SK-N-SH treated with all-trans-retinoic acid at 6 μM for 48 hours (cell line): ENCODE data around the gene COMMD10.

Experiments used
- ATAC-seq: fragments of 200-7000 bp; cut with Tn5 transposase; 3 replicates; pipeline ENCODE4 v1.9.1; 2020; ENCODE audit warnings: mild to moderate bottlenecking, moderate library complexity
- BACH2 ChIP-seq: fragments of 250-450 bp; sonication (Bioruptor Pico); IDR thresholded peaks from 2 replicates; pipeline ENCODE4 v1.9.0; 2021; ENCODE audit warnings: mild to moderate bottlenecking, borderline replicate concordance
- CSRNP3 ChIP-seq: fragments of 250-450 bp; sonication (Bioruptor Pico); IDR thresholded peaks from 2 replicates; pipeline ENCODE4 v1.5.1; 2021; ENCODE audit warnings: mild to moderate bottlenecking, moderate library complexity
- ESRRG ChIP-seq: fragments of 250-450 bp; sonication (Bioruptor Pico); IDR thresholded peaks from 2 replicates; pipeline ENCODE4 v1.6.1; 2021; ENCODE audit warnings: mild to moderate bottlenecking
- GLIS3 ChIP-seq: fragments of 250-450 bp; sonication (Bioruptor Pico); IDR thresholded peaks from 2 replicates; pipeline ENCODE4 v1.5.0; 2020; ENCODE audit warnings: mild to moderate bottlenecking, moderate library complexity
- ISL1 ChIP-seq: fragments of 250-450 bp; sonication (Bioruptor Pico); IDR thresholded peaks from 2 replicates; pipeline ENCODE4 v2.1.2; 2022; ENCODE audit warnings: mild to moderate bottlenecking, moderate library complexity
- PATZ1 ChIP-seq: fragments of 250-450 bp; sonication (Bioruptor Pico); IDR thresholded peaks from 2 replicates; pipeline ENCODE4 v1.8.0; 2020; ENCODE audit warnings: mild to moderate bottlenecking, moderate library complexity, borderline replicate concordance
- RARB ChIP-seq: fragments of 250-450 bp; sonication (Bioruptor Pico); IDR thresholded peaks from 2 replicates; pipeline ENCODE4 v1.8.0; 2021; ENCODE audit warnings: mild to moderate bottlenecking, moderate library complexity
- SNAI2 ChIP-seq: fragments of 250-450 bp; sonication (Bioruptor Pico); IDR thresholded peaks from 2 replicates; pipeline ENCODE4 v1.5.0; 2020; ENCODE audit warnings: mild to moderate bottlenecking, moderate library complexity
- TCF4 ChIP-seq: fragments of 250-450 bp; sonication (Bioruptor Pico); IDR thresholded peaks from 2 replicates; pipeline ENCODE4 v1.8.0; 2021; ENCODE audit warnings: mild to moderate bottlenecking, moderate library complexity, borderline replicate concordance
- TSHZ2 ChIP-seq: fragments of 250-450 bp; sonication (Bioruptor Pico); IDR thresholded peaks from 2 replicates; pipeline ENCODE4 v1.5.0; 2020; ENCODE audit warnings: mild to moderate bottlenecking, moderate library complexity
- ZC3H10 ChIP-seq: fragments of 250-450 bp; sonication (Bioruptor Pico); IDR thresholded peaks from 2 replicates; pipeline ENCODE4 v1.5.1; 2021; ENCODE audit warnings: mild to moderate bottlenecking, moderate library complexity
- ZFP3 ChIP-seq: fragments of 250-450 bp; sonication (Bioruptor Pico); IDR thresholded peaks from 2 replicates; pipeline ENCODE4 v1.5.0; 2020; ENCODE audit warnings: mild to moderate bottlenecking, moderate library complexity
- ZFP30 ChIP-seq: fragments of 450-650 bp; formaldehyde crosslinking; IDR thresholded peaks from 2 replicates; pipeline ENCODE4 v1.5.0; 2022; ENCODE audit warnings: mild to moderate bottlenecking, moderate library complexity
- ZNF565 ChIP-seq: fragments of 450-650 bp; formaldehyde crosslinking; conservative IDR thresholded peaks from 2 replicates; pipeline ENCODE4 v1.5.0; 2020; ENCODE audit warnings: low read depth, mild to moderate bottlenecking, moderate library complexity
- ZNF70 ChIP-seq: fragments of 450-650 bp; formaldehyde crosslinking; IDR thresholded peaks from 2 replicates; pipeline ENCODE4 v1.5.0; 2020; ENCODE audit warnings: mild to moderate bottlenecking, moderate library complexity
- ZNF8 ChIP-seq: fragments of 450-650 bp; formaldehyde crosslinking; IDR thresholded peaks from 2 replicates; pipeline ENCODE4 v1.5.0; 2020; ENCODE audit warnings: mild to moderate bottlenecking, moderate library complexity
- TF ChIP-seq, protein P1 (sequence below): fragments of 250-450 bp; sonication (Bioruptor Pico); IDR thresholded peaks from 2 replicates; pipeline ENCODE4 v1.8.0; 2021; ENCODE audit warnings: low read depth, mild to moderate bottlenecking, moderate library complexity, borderline replicate concordance

Gene COMMD10

DNA sequence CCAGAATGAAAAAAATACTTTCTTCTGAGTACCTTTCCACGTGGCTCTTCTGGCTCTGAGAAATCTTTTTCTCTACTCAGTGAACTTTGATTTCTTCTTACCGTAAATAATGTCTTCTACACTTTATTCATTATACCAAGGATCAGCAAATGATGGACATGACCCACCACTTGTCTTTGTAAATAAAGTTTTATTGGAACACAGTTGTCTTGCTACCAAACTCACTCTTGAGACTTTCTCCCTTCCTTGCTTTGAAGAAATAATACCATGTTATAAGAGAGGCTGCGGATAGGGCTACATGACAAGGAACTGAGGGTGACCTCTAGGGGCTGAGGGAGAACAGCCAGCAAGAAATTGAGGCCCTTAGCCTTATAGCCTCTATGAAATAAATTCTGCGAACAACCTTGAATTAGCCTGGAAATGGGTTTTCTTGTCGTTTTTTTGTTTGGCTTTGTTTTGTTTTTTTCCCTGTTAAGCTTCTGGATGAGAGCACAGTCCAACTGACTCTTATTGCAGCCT lies 212.5 kb downstream of the COMMD10 start:
- ATAC-seq: no peak
- no peak for TF ChIP-seq PATZ1
- no peak for TF ChIP-seq RARB (CRISPR knock-in tag)
- no peak for TF ChIP-seq CSRNP3 (CRISPR knock-in tag)
- TF ChIP-seq, protein P1, sequence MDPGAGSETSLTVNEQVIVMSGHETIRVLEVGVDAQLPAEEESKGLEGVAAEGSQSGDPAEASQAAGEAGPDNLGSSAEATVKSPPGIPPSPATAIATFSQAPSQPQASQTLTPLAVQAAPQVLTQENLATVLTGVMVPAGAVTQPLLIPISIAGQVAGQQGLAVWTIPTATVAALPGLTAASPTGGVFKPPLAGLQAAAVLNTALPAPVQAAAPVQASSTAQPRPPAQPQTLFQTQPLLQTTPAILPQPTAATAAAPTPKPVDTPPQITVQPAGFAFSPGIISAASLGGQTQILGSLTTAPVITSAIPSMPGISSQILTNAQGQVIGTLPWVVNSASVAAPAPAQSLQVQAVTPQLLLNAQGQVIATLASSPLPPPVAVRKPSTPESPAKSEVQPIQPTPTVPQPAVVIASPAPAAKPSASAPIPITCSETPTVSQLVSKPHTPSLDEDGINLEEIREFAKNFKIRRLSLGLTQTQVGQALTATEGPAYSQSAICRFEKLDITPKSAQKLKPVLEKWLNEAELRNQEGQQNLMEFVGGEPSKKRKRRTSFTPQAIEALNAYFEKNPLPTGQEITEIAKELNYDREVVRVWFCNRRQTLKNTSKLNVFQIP (CRISPR knock-in tag): no peak
- TF ChIP-seq SNAI2 (CRISPR knock-in tag): no peak
- no peak for TF ChIP-seq ZFP30 (CRISPR knock-in tag)
- no peak for TF ChIP-seq TCF4 (CRISPR knock-in tag)
- TF ChIP-seq BACH2 (CRISPR knock-in tag): no peak
- no peak for TF ChIP-seq ZNF565 (CRISPR knock-in tag)
- no peak for TF ChIP-seq ZC3H10 (CRISPR knock-in tag)
- no peak for TF ChIP-seq ZNF8

DNA sequence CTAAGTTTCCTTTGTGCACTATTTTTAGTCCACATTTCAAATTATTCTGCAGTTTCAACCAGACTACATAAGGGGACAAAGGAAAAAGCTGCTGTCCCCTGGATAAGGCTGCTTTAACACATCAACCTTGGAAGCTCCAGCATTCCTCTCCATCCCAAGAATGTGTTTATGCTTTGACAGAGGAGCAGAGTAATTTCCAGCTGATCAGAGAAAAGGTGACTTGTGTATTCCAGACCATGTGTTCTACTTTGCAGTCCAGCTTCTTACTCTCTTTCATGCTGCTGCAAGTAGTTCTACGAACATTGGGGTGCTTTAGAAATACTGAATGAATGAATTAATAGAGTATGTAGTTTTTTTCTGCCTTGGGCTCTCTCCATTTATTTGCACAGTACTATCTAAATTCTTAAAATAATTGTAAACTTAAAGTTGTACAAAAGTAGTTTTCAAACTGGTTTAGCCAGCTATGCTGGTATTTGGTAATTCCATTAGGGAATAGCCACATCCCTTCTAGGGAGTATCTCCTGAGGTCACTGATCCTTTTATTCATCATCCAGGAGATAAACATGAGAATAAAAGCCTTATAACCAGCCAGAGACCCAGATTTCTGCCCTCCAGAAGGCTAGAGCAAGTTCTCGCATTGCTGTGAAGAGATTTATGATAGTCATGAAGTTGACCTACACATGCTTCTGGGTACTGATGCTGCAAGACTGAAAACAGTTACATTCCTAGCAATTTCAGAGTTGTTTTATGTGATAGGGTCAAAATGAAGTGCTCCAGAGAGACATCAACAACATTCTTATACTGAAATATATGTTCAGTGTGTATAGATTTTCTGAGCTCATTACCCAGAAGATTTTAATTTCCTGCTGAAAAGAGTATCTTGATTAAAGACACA lies 215.2 kb downstream of the COMMD10 start:
- TF ChIP-seq GLIS3 (CRISPR knock-in tag) (no peak), ISL1 (peak; percentile 74; the same call in 1 of the 2 replicates)
- ATAC-seq: no peak; the same call in 2 of the 3 replicates

DNA sequence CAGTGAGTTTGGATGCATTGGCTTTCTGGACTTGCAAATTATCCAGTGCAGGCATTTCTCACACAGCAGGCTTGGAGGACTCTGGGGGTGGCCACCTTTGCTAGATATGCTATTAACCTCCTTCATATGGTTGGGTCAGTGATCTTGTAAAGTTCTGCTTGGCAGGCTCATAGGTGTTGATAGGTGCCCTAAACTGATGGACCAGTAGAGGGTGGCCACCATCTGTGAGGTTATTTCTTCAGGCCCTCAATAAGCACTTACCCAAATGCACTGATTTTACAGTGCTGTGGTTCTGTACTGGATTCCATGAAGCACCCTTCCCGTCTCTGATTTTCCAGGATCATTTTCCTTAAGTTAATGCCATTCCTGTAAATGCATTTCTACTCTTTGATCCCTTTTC lies 216.3 kb downstream of the COMMD10 start:
- ATAC-seq: no peak
- TF ChIP-seq ZNF70 (CRISPR knock-in tag) (no peak), ESRRG (CRISPR knock-in tag) (no peak)

DNA sequence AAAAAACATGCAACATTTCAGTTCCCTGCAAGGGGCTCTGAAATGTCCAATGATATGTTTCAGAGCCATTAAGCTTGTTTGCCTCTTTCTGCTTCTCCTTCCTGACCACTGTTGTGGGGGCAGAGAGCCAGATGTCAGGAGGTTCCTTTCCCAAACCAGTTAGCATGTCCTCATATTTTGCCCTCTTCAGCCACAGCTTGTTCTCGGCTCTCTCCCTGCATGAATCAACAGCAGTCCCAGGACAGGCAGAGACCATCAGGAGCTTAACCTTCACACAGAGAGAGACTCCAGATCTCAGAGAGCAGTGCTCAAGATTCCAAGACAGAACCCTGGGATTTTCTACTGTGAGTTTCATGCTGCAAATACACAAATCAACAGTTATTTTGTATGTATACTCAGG lies 218.5 kb downstream of the COMMD10 start:
- ATAC-seq: no peak
- TF ChIP-seq ESRRG (CRISPR knock-in tag) (no peak), ZNF8 (no peak), ZC3H10 (CRISPR knock-in tag) (no peak), TCF4 (CRISPR knock-in tag) (no peak), ZFP3 (no peak), GLIS3 (CRISPR knock-in tag) (no peak), TSHZ2 (no peak), ZFP30 (CRISPR knock-in tag) (no peak), CSRNP3 (CRISPR knock-in tag) (no peak), SNAI2 (CRISPR knock-in tag) (no peak)
- TF ChIP-seq, protein P1 (CRISPR knock-in tag): no peak
